Activated T-cell treated with anti-CD3 and anti-CD28 coated beads for 4 hours (primary cell): ENCODE results near the gene FOXL2NB.
A peak's percentile ranks its signal among the peaks of the same experiment; 100 is the strongest.
"Not testable (repeated sequence)": the region's sequence is repeated elsewhere in the genome, so short reads cannot be mapped to it uniquely, and the experiment has no call there.

Experiments
- DNase-seq: peaks from one replicate; pipeline ENCODE4 v3.0.0-alpha.2; 2020

Gene FOXL2NB

GRCh38 chr3:138946663-138947494, at the start of gene FOXL2NB, which contains the start of gene FOXL2:
TSS of gene FOXL2NB (plus strand) at chr3:138947217. CDS start at chr3:138947365, 148 bp downstream.
TSS of gene FOXL2 (minus strand) at chr3:138947137. CDS start at chr3:138946722, 415 bp downstream.
- DNase-seq = no peak

DNA sequence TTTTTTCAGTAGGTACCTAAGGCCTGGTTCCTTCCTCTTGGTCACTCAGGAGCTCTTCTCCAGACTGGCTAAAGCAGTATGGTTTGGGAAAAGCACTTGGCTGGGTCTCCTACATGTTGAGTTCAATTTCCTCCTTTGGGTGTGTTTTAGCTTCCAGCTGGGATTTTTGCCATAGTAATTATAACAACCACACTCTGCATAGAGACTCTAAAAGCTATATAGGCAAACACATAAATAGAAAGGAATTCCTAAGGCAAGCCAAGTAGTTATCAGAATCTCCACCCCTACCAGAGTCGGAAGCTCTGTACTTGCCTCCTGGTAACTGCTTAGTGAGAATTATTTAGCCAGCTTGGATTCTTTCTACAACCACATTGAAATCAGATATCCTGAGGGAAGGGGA, 48.7 kb upstream of the FOXL2NB start:
- no peak for DNase-seq

GRCh38 chr3:138898708-138899107, 48.3 kb upstream of the FOXL2NB start:
- no peak for DNase-seq

- no peak for DNase-seq
Observed at GRCh38 chr3:138899351-138899991, 47.5 kb upstream of the FOXL2NB start.

DNA sequence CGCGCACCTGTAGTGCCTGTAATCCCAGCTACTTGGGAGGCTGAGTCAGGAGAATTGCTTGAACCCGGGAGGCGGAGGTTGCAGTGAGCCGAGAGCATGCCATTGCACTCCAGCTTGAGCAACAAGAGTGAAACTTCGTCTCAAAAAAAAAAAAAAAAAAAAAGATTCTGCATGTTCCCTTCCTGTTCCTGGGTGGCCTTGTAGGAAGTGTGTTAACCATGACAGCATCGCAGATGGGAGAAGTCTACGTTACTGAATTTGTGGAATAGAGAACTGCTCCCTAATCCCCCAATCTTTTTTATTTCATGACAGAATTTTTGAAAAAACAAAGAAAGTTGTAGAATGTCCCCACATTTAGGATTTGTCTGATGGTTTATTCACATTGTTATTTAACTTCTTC, 45.5 kb upstream of the FOXL2NB start:
- DNase-seq = no peak

DNA sequence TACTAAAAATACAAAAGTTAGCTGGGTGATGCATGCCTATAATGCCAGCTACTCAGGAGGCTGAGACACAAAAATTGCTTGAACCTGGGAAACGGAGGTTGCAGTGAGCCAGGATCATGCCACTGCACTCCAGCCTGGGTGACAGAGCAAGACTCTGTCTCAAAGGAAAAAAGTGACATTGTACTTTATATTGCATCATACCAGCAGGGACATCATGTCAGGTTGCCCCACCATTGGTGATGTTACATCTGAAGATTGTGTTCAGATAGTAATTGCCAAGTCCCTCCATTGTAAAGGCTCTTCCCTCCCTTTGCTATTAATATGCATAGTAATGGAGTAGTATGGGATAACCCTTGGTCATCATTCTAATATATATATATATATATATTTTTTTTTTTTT, 44.8 kb upstream of the FOXL2NB start:
- DNase-seq = no peak

DNA sequence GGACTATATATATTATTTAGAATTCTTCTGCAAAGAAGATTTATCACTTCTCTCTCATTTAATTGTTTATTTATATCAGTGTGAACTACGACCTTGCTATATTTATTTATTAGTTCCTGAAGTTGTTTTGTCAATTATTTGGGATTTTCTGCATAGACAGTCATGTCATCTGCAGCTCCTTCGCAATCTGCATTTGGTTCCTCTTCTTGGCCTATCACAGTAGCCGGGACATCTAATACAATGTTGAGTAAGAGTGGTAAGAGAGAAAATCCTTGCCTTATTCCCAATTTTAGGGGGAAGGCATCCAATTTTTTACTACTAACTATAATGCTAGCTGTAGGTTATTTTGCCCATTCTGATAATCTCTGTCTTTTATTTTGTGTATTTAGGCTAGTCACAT, 39.5 kb upstream of the FOXL2NB start:
- no peak for DNase-seq

- DNase-seq = no peak
Observed at GRCh38 chr3:138908846-138909245, 38.2 kb upstream of the FOXL2NB start.

- no peak for DNase-seq
Observed at GRCh38 chr3:138909904-138910303, 37.1 kb upstream of the FOXL2NB start.

GRCh38 chr3:138911621-138912020, 35.4 kb upstream of the FOXL2NB start:
- DNase-seq = no peak

DNA sequence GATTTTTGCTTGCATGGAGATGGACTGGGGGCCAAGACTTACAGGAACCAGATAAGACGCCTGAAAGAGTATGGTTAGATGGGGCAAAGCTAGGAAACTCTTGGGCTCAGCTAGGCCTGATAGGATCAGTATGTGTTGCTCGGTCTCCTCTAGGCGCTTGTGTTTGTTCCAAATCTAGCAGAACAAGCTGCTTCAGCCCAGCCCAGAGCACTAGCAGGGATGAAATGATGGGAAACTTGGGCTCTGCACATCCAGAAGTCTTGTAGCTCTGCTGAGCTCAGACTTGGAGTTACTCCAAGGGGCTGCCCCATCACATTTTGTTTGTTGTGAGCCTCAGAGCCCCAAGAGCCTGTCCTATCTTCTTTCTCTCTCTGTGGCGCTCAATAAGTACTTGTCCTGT, 34.8 kb upstream of the FOXL2NB start:
- DNase-seq = no peak

DNA sequence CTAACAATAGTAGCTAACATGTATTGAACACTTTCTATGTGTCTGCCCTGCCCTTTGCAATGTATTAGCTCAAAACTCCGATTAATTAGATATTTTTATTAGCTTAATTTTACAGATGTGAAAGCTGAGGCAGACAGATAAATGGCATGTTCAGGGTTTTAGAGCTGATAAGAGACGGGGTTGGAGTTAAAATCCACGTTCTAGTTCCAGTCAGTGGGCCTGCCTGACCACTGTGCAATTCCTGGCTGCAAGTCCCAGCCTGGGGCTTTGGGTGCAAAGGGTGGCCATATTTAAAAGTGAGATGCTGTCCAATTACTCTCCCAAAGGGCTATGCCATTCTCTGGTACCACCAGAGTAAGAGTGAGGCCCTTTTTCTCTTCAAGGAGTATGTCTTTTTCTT, 33.3 kb upstream of the FOXL2NB start:
- no peak for DNase-seq

GRCh38 chr3:138914870-138915502, 32.0 kb upstream of the FOXL2NB start:
- no peak for DNase-seq

- DNase-seq = peak; percentile 71
Observed at GRCh38 chr3:138915503-138916498, 31.2 kb upstream of the FOXL2NB start.

DNA sequence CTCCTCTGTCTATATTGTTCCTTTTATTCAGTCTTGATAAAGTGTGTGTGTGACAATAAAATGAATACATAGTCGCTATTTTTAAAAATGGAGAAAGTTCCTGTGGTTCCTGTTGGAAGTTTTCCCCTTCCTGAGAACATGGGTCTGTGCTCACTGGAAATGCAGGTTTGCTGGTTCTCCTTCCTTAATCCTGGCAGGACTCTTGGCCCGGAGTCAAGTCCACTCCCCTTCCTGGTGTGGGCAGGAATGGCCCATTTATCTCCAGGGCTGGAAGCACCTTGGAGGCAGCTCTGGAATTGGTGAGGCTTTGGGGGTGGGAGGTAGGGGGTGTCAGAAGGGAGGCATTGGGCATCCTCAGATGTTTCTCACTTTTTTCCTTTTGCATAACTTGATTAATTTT, 30.2 kb upstream of the FOXL2NB start:
- DNase-seq = no peak

- DNase-seq = no peak
Observed at GRCh38 chr3:138919325-138919724, 27.7 kb upstream of the FOXL2NB start.

DNA sequence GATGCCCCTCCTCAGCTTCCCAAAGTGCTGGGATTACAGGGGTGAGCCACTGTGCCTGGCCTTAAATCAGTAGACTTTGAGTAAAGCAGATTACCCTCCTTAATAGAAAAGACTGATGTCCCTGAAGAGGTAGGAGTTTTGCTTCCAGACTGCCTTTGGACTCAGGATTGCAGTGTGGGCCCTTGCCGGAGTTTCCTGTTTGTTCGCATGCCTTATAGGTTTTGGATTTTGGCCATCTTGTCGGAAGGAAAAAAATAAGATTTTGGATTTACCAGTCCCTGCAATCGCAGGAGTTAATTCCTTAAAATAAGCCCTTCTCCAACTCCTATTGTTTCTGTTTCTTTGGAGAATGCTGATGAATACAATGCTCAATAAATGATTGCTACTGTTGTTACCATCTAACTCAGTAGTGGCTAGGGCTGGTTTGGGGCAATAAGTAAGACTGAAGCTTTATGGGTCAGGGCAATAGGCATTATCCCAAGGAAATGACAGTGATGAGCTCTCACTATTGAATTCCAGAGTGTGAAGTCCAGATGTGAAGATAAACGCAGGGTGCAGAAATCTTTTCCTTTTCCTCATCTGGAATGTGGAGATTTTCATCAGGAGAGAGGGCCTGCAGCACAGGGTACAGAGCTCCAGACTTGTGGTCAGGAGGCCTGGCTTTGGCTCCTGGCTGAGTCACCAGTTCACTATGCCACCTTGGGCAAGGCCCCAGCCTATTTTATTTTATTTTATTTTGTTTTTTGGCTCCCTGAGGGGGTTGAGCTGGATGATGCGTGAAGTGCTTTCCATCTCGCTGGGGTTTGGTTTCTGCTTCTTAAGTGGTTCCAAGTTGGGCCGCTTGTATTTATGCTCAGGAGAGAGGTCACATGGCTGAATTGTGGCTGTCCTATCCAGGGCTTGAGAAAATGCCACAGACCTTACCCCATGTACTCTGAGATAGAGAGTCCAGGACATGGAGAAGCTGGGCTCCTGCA, 25.4 kb upstream of the FOXL2NB start:
- no peak for DNase-seq

DNA sequence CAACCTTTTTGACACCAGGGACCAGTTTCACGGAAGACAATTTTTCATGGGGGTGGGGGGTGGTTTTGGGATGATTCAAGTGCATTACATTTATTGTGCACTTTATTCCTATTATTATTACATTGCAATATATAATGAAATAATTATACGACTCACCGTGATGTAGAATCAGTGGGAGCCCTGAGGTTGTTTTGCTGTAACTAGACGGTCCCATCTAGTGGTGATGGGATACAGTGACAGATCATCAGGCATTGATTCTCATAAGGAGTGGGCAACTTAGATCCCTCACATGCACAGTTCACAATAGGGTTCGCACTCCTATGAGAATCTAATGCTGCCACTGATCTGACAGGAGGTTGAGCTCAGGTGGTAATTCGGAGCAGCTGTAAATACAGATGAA, 24.6 kb upstream of the FOXL2NB start:
- not testable (repeated sequence) for DNase-seq

GRCh38 chr3:138923531-138923994, 23.5 kb upstream of the FOXL2NB start:
- DNase-seq = peak; percentile 84

GRCh38 chr3:138928727-138929372, 18.2 kb upstream of the FOXL2NB start:
- DNase-seq = no peak
